Measurements from ENCODE around the gene GMCL2.

DNA sequence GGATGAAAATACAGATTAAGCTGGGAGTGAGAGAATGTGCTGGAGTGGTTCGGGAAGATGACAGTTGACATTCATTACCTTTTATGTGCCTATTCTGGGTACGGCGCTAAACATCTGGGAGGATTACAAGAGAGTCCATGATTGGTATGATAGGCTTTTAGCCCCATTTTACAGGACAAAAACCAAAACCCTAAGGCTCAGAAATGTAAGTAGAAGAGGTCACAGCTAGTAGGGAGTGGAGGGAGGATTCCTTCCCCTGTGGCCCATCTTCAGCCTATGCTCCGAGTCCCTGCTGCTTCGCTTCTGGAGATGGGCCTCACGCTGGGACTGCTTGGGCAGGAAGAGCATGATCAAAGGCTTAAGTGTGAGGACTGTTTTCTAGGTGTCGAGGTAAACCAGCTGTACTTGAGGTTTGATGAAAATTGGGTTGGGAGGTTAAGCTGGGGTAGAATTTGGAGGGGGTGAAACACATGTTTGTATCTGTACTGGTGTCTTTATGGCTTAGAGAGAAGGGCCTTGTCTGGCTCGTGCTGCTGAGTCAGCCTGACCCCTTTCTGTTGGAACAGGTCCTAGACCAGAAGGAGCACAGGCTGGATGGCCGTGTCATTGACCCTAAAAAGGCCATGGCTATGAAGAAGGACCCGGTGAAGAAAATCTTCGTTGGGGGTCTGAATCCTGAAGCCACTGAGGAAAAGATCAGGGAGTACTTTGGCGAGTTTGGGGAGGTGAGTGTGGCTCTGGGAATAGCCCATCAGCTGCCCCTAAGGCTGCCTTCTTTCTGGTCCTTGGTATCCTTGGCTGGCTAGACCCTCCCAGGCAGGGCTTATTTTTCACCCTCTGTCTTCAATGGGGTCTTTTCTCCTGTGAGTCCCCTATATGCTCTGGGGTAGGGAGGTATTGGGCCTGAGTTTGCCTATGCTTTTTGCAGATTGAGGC is 19.3 kb upstream of the GMCL2 start:
- TF ChIP-seq CTCF (IDR thresholded peaks at IDR 0.05) (no peak), POLR2A (IDR thresholded peaks at IDR 0.05) (no peak), POLR2AphosphoS5 (IDR thresholded peaks at IDR 0.05) (no peak)

Data from prostate gland (tissue), 2 donors.